A673 (cell line): ENCODE data around the gene VWA7.

Experiments
- CTCF ChIP-seq: fragments of 300-800, 200-600 bp; sonication (generic); conservative IDR thresholded peaks from 2 replicates; pipeline ENCODE4 v1.5.1; 2017; ENCODE audit warnings: low read depth, mild to moderate bottlenecking, antibody characterized with exemption, low read length, moderate library complexity, mixed read lengths
- EZH2 ChIP-seq: fragments of 200-600 bp; sonication (generic); IDR thresholded peaks from 2 replicates; pipeline ENCODE4 v1.6.1; 2017; ENCODE audit warnings: borderline replicate concordance, low read depth, mild to moderate bottlenecking, mixed read lengths, antibody characterized with exemption, low read length; ENCODE audit not compliant: poor library complexity, severe bottlenecking

GRCh38 chr6:31736021-31736767, 40.9 kb downstream of the VWA7 start, which contains the start of gene CLIC1:
- no peak for TF ChIP-seq CTCF
- TF ChIP-seq EZH2 = no peak
